D721Med (cell line): ENCODE data around the gene MMP11.

Experiments
- DNase-seq: peaks from one replicate; pipeline ENCODE4 v3.0.0; 2011; ENCODE audit warnings: low spot score; ENCODE audit not compliant: insufficient read length
- FAIRE-seq: peaks from 2 replicates; lab custom pipeline; 2011; peaks lifted over from hg19 to GRCh38; lab: Jason Lieb, UNC
- CTCF ChIP-seq: IDR thresholded peaks from 2 replicates; pipeline ENCODE4 v1.5.1; 2012; ENCODE audit warnings: mild to moderate bottlenecking, control low read depth; ENCODE audit not compliant: insufficient read depth; ENCODE audit errors: missing control alignments

The MMP11 gene

GRCh38 chr22:23786752-23787599 is 14.3 kb downstream of the MMP11 start, which contains the start of gene SMARCB1:
Gene SMARCB1 (plus strand): TSS chr22:23786966. CDS start chr22:23787170, 204 bp downstream.
- DNase-seq (peak; percentile 95), FAIRE-seq (no peak)
- TF ChIP-seq CTCF, result no peak

- DNase-seq (no peak), FAIRE-seq (no peak)
- TF ChIP-seq CTCF, result no peak
These were observed 14.9 kb downstream of the MMP11 start for GRCh38 chr22:23787600-23787896.

- FAIRE-seq (no peak), DNase-seq (no peak)
- no peak for TF ChIP-seq CTCF
These were observed 15.3 kb downstream of the MMP11 start for GRCh38 chr22:23787910-23788309.

GRCh38 chr22:23789121-23789520 is 16.5 kb downstream of the MMP11 start:
- no peak for DNase-seq
- no peak for FAIRE-seq
- no peak for TF ChIP-seq CTCF

- FAIRE-seq (no peak), DNase-seq (no peak)
- no peak for TF ChIP-seq CTCF
These were observed 17.0 kb downstream of the MMP11 start for GRCh38 chr22:23789638-23790037.

GRCh38 chr22:23790819-23791737 is 18.4 kb downstream of the MMP11 start:
- no peak for FAIRE-seq
- no peak for DNase-seq

More at GRCh38 chr22:23790819-23791737, 18.4 kb downstream of the MMP11 start:
- no peak for TF ChIP-seq CTCF
